NCI-H2227 treated with DMSO at 0.1 percent for 48 hours (cell line): ENCODE results near the gene FLAD1.

ENCODE experiments used
- DNase-seq: peaks from one replicate; lab custom pipeline; 2025; lab: John Stamatoyannopoulos, UW

The FLAD1 gene

GRCh38 chr1:154952664-154953063, 30.5 kb upstream of the FLAD1 start:
- DNase-seq = no peak

GRCh38 chr1:154953611-154954038, 29.5 kb upstream of the FLAD1 start:
- DNase-seq = no peak

- no peak for DNase-seq
Observed at GRCh38 chr1:154954541-154954940, 28.6 kb upstream of the FLAD1 start.

- peak; percentile 60 for DNase-seq
Observed at GRCh38 chr1:154955039-154955717, 28.0 kb upstream of the FLAD1 start.

GRCh38 chr1:154955718-154956543, 27.2 kb upstream of the FLAD1 start, which contains the start of gene PBXIP1:
TSS of gene PBXIP1 (minus strand) at chr1:154956099. CDS start at chr1:154953721, 2,378 bp downstream.
- peak; percentile 88 for DNase-seq

- no peak for DNase-seq
Observed at GRCh38 chr1:154956544-154956941, 26.6 kb upstream of the FLAD1 start.

GRCh38 chr1:154957091-154957657, 26.0 kb upstream of the FLAD1 start:
- DNase-seq = no peak

- no peak for DNase-seq
Observed at GRCh38 chr1:154958036-154958435, 25.1 kb upstream of the FLAD1 start.

- DNase-seq = no peak
Observed at GRCh38 chr1:154958681-154959425, 24.3 kb upstream of the FLAD1 start.

GRCh38 chr1:154959426-154959780, 23.7 kb upstream of the FLAD1 start:
- DNase-seq = no peak

GRCh38 chr1:154960446-154961136, 22.6 kb upstream of the FLAD1 start:
- DNase-seq = no peak

GRCh38 chr1:154961207-154962155, 21.7 kb upstream of the FLAD1 start, which contains the start of gene PYGO2:
TSS of gene PYGO2 (minus strand) at chr1:154961782. CDS start at chr1:154961576, 206 bp downstream.
- DNase-seq = peak; percentile 81

GRCh38 chr1:154962156-154962749, 20.9 kb upstream of the FLAD1 start:
- no peak for DNase-seq

GRCh38 chr1:154962795-154963330, 20.3 kb upstream of the FLAD1 start:
- DNase-seq = no peak

- no peak for DNase-seq
Observed at GRCh38 chr1:154963643-154964042, 19.5 kb upstream of the FLAD1 start.

- no peak for DNase-seq
Observed at GRCh38 chr1:154964359-154964758, 18.8 kb upstream of the FLAD1 start.

- no peak for DNase-seq
Observed at GRCh38 chr1:154966111-154966510, 17.0 kb upstream of the FLAD1 start.

- no peak for DNase-seq
Observed at GRCh38 chr1:154967331-154967950, 15.7 kb upstream of the FLAD1 start.

GRCh38 chr1:154968731-154969130, 14.4 kb upstream of the FLAD1 start:
- DNase-seq = no peak
